WERI-Rb-1 (cell line): ENCODE data around the gene SLC25A51.

Source experiments
- DNase-seq: peaks from one replicate; pipeline ENCODE4 v3.0.0-alpha.2; 2020
- H3K27ac ChIP-seq: fragments of 250-450 bp; sonication (Bioruptor Pico); 2 replicates; pipeline ENCODE4 v1.5.1; 2020; ENCODE audit warnings: mild to moderate bottlenecking, moderate library complexity
- H3K27me3 ChIP-seq: fragments of 250-450 bp; sonication (Bioruptor Pico); 2 replicates; pipeline ENCODE4 v1.5.1; 2021; ENCODE audit warnings: mild to moderate bottlenecking, low read depth, moderate library complexity; ENCODE audit not compliant: insufficient read depth, severe bottlenecking
- H3K36me3 ChIP-seq: fragments of 250-450 bp; sonication (Bioruptor Pico); 2 replicates; pipeline ENCODE4 v1.5.1; 2020; ENCODE audit warnings: mild to moderate bottlenecking, moderate library complexity
- H3K4me3 ChIP-seq: 2 replicates; pipeline ENCODE4 v1.5.1; 2011; ENCODE audit warnings: low read depth, mild to moderate bottlenecking, control low read depth, low read length
- H3K9me3 ChIP-seq: fragments of 250-450 bp; sonication (Bioruptor Pico); 2 replicates; pipeline ENCODE4 v1.5.1; 2021; ENCODE audit warnings: mild to moderate bottlenecking, moderate library complexity; ENCODE audit not compliant: severe bottlenecking
- TF ChIP-seq, protein P1 (sequence below): IDR thresholded peaks from 2 replicates; pipeline ENCODE4 v1.5.1; 2011; ENCODE audit warnings: low read depth, mild to moderate bottlenecking, control low read depth, inconsistent platforms, low read length

Gene SLC25A51

DNA sequence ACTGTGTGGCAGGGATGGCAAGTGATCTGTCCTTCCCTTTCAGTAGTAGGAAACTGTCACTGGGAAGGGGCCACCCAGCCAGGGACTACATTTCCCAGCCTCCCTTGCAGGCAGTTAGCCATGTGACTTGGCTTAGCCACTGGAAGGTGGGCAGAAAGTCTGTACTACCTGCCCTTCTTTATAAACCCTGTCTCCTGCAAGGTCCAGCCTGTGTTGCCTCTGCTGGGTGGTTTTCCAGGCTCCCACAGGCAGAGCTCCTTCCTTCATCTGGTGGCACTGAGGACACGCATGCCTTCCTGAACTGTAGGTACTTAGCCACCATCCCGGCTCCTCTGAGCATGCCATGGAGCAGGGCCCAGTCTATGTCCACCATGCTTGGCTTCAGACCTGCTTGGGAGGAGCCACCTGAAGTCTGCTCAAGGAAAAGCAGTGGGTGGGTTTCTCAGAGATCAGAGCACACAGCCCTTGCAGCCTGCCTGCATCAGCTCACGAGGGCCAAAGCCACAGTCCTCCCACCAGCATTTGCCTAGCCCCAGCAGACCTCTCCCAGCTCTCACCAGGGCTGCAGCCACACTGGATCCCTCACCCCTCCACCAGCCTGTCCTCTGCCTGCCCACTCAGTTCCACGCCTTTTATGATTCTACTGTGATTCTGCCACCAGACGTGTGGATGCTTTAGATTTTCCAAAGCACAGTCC is 16.7 kb upstream of the SLC25A51 start:
- no peaks in the 10 kb centered on the region for H3K27me3 ChIP-seq
- no peaks in the 10 kb centered on the region for H3K9me3 ChIP-seq
- TF ChIP-seq, protein P1, sequence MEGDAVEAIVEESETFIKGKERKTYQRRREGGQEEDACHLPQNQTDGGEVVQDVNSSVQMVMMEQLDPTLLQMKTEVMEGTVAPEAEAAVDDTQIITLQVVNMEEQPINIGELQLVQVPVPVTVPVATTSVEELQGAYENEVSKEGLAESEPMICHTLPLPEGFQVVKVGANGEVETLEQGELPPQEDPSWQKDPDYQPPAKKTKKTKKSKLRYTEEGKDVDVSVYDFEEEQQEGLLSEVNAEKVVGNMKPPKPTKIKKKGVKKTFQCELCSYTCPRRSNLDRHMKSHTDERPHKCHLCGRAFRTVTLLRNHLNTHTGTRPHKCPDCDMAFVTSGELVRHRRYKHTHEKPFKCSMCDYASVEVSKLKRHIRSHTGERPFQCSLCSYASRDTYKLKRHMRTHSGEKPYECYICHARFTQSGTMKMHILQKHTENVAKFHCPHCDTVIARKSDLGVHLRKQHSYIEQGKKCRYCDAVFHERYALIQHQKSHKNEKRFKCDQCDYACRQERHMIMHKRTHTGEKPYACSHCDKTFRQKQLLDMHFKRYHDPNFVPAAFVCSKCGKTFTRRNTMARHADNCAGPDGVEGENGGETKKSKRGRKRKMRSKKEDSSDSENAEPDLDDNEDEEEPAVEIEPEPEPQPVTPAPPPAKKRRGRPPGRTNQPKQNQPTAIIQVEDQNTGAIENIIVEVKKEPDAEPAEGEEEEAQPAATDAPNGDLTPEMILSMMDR = no peak
- DNase-seq = no peak
- no peak overlapping the region for H3K4me3 ChIP-seq
- H3K36me3 ChIP-seq = peaks cover 51% of the 10 kb centered on the region
- no peak overlapping the region for H3K27ac ChIP-seq

DNA sequence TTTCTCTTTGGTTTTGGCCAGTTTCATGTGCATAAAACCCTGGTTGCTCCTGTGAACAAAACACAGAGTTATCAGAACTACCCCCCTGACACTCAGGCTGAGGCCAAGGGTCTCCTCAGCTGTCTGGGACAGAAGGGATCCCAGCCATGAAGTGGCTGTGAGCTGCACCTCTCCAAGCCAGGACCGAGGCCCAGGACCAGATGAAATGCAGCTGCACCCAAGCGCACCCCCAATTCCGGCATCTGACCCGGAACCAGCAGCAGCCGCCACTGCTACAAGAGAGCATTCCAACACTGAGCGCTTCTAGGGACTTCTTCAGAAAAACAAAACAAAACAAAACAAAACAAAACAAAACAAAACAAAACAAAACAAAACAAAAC is 16.0 kb upstream of the SLC25A51 start:
- Histone ChIP-seq H3K27me3 (no peaks in the 10 kb centered on the region), H3K36me3 (peaks cover 55% of the 10 kb centered on the region), H3K9me3 (no peaks in the 10 kb centered on the region), H3K27ac (no peak overlapping the region), H3K4me3 (no peak overlapping the region)
- TF ChIP-seq, protein P1 = no peak
- no peak for DNase-seq

DNA sequence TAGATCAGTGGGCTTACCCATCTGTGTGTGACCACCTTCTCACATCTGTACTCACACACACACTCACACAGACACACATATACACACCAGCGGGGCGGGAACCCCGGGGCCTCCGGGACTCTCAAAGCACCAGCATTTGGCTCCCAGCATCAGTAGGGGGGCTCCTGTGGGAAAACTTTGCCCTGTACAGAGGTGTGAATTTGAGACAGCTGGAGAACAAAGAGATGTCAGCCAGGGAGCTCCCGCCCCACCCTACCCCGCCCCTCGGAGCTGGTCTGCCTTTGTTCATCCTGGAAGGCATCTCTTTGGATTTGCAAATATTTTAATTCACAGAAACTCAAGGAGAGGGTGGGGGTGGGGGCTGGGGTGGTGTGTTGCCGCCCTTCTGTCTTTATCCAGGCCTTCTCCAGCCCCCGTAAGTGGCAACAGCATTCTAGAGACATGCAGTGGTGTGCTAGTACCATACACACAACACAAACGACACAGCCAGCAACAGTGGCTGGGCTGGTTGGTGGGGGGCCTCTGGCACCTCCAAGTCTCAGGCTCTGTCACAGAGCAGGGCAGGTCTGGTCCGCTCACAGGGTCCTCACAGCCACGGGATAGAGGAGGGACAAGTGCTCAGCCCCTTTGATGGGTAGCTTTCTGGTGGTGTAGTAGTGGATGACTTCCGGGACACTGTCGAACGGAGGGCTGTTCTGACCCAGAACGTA is 15.5 kb upstream of the SLC25A51 start:
- H3K4me3 ChIP-seq = no peak overlapping the region
- H3K27ac ChIP-seq = no peak overlapping the region
- no peaks in the 10 kb centered on the region for H3K9me3 ChIP-seq
- DNase-seq = no peak
- no peaks in the 10 kb centered on the region for H3K27me3 ChIP-seq
- TF ChIP-seq, protein P1 = no peak
- H3K36me3 ChIP-seq = peaks cover 55% of the 10 kb centered on the region

DNA sequence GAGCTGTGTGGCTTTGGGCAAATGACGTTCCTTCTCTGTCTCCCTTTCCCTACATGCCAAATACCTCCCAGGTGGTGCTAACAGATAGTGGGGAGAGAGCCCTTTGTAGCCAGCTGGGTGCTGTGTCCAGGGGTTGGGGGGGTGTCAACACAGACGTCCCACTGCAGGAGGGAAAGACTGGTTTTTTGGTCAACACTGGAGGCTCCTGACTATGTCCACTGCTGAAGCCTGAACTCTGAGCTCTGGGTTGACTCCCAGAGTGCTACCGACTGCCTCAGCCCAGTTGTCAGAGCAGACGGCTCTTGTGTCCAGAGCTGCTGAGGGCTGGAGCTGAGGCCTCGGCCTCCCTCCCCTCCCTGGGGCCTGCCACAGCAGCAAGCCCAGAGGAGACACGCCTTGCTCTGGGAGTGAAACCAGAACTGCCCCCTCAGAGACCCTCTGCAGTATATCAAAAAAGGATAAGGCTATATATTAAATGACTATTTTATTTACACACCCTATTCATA is 14.8 kb upstream of the SLC25A51 start:
- Histone ChIP-seq H3K9me3 (no peaks in the 10 kb centered on the region), H3K27me3 (no peaks in the 10 kb centered on the region), H3K27ac (no peak overlapping the region)

DNA sequence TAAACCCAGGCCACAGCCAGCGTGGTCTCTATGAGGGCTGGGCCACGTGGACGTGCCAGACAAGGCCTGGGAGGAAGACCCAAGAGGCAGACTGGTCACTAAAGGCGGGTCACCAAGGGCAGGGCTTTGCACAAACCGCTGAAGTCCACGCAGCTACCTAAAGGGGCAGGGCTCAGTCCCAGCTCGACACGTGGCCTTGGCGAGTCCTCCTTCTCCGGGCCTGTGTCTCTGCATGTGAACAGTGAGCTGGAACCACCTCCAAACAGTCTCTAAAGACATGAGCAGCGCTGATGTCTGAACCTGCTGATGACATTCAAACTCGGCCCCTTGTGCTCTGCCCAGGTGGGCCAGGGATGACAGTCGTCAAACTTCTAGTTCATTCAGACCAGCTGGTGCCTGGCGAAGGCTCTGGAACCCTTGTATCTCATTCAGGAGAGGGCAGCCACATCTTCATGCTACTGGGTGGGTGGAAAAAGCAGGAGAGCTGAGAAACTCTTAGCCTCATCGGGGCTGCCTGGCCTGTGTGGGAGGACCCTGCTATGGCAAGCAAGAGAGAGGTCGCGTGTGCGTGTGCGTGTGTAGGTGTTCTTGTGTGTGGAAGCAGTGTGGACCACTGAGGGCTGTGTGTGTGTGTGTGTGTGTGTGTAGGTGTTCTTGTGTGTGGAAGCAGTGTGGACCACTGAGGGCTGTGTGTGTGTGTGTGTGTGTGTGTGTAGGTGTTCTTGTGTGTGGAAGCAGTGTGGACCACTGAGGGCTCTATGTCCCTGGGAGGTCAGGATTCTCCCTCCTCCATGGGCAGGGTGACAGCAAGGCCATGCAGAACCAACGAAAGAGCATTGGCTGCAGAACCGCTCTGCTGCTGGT is 14.1 kb upstream of the SLC25A51 start:
- DNase-seq = no peak
- TF ChIP-seq, protein P1 = no peak

More for the DNA sequence above, 14.8 kb upstream of the SLC25A51 start:
- no peak for DNase-seq
- Histone ChIP-seq H3K4me3 (no peak overlapping the region), H3K36me3 (peaks cover 50% of the 10 kb centered on the region)
- TF ChIP-seq, protein P1 = no peak

More for the DNA sequence above, 14.1 kb upstream of the SLC25A51 start:
- H3K27me3 ChIP-seq = no peaks in the 10 kb centered on the region
- H3K27ac ChIP-seq = no peak overlapping the region
- peaks cover 48% of the 10 kb centered on the region for H3K36me3 ChIP-seq
- no peaks in the 10 kb centered on the region for H3K9me3 ChIP-seq
- no peak overlapping the region for H3K4me3 ChIP-seq
